GM23338 (cell line): ENCODE data around the gene ATP4B. TPM values are rescaled to one million over a fixed set of nuclear protein-coding genes. Genes with fewer than 3 reads are reported as not detected.

Source experiments
- ATAC-seq: fragments of 200-7000 bp; cut with Tn5 transposase; 3 replicates; pipeline ENCODE4 v1.9.1; 2020
- DNase-seq: peaks from one replicate; pipeline ENCODE4 v3.0.0-alpha.2; 2015; ENCODE audit warnings: low spot score
- H2AFZ ChIP-seq: fragments of 200-600 bp; sonication (generic); 2 replicates; pipeline ENCODE4 v1.8.0; 2016; ENCODE audit warnings: antibody characterized with exemption, mild to moderate bottlenecking, moderate library complexity
- H3F3A ChIP-seq: fragments of 200-600 bp; sonication (generic); replicated peaks from 2 replicates; pipeline ENCODE4 v1.8.0; 2017; ENCODE audit warnings: antibody characterized with exemption, mixed run types, low read depth
- H3K27ac ChIP-seq: fragments of 200-600 bp; sonication (generic); 2 replicates; pipeline ENCODE4 v1.6.1; 2016; ENCODE audit warnings: low read depth
- H3K27me3 ChIP-seq: fragments of 200-600 bp; sonication (generic); 2 replicates; pipeline ENCODE4 v1.8.0; 2016; ENCODE audit warnings: mild to moderate bottlenecking, mixed run types, moderate library complexity; ENCODE audit not compliant: insufficient read depth
- H3K36me3 ChIP-seq: fragments of 200-600 bp; sonication (generic); 2 replicates; pipeline ENCODE4 v1.8.0; 2016; ENCODE audit warnings: mild to moderate bottlenecking; ENCODE audit not compliant: insufficient read depth
- H3K4me1 ChIP-seq: fragments of 200-600 bp; sonication (generic); 2 replicates; pipeline ENCODE4 v1.8.0; 2016; ENCODE audit warnings: mild to moderate bottlenecking, moderate library complexity; ENCODE audit not compliant: insufficient read depth
- H3K4me2 ChIP-seq: fragments of 200-600 bp; sonication (generic); 2 replicates; pipeline ENCODE4 v1.7.1; 2017; ENCODE audit warnings: mixed run types
- H3K4me3 ChIP-seq: fragments of 200-600 bp; sonication (generic); 2 replicates; pipeline ENCODE4 v1.6.1; 2016; ENCODE audit warnings: mixed run types
- H3K79me2 ChIP-seq: fragments of 200-600 bp; sonication (generic); replicated peaks from 2 replicates; pipeline ENCODE4 v1.8.0; 2017; ENCODE audit warnings: mild to moderate bottlenecking; ENCODE audit not compliant: insufficient read depth
- H3K9me2 ChIP-seq: fragments of 200-600 bp; sonication (generic); 2 replicates; pipeline ENCODE4 v1.8.0; 2017; ENCODE audit not compliant: insufficient read depth
- H4K20me1 ChIP-seq: fragments of 200-600 bp; sonication (generic); replicated peaks from 2 replicates; pipeline ENCODE4 v1.8.0; 2017; ENCODE audit warnings: mild to moderate bottlenecking; ENCODE audit not compliant: insufficient read depth
- H3K27ac Mint-ChIP-seq: 2 replicates; pipeline ENCODE4 v1.8.0; 2020; ENCODE audit warnings: inconsistent platforms, mild to moderate bottlenecking, moderate library complexity, mixed read lengths
- H3K27me3 Mint-ChIP-seq: 3 replicates; pipeline ENCODE4 v1.8.0; 2022; ENCODE audit warnings: low read depth, mild to moderate bottlenecking, moderate library complexity, mixed read lengths, inconsistent platforms; ENCODE audit not compliant: insufficient read depth, poor library complexity
- H3K36me3 Mint-ChIP-seq: 3 replicates; pipeline ENCODE4 v1.8.0; 2021; ENCODE audit warnings: low read depth, mild to moderate bottlenecking, inconsistent platforms, moderate library complexity, mixed read lengths
- H3K4me1 Mint-ChIP-seq: 3 replicates; pipeline ENCODE4 v1.8.0; 2020; ENCODE audit warnings: mild to moderate bottlenecking, inconsistent platforms, mixed read lengths
- H3K4me3 Mint-ChIP-seq: 3 replicates; pipeline ENCODE4 v1.8.0; 2021; ENCODE audit warnings: moderate library complexity, mild to moderate bottlenecking, inconsistent platforms, mixed read lengths
- H3K9me3 Mint-ChIP-seq: 3 replicates; pipeline ENCODE4 v1.8.0; 2020; ENCODE audit warnings: moderate library complexity, mild to moderate bottlenecking, inconsistent platforms, mixed read lengths
- CREB1 ChIP-seq: fragments of 250-450 bp; sonication (Bioruptor Pico); IDR thresholded peaks from 2 replicates; pipeline ENCODE4 v1.5.0; 2020; ENCODE audit warnings: low read depth, mild to moderate bottlenecking, moderate library complexity
- EZH2 ChIP-seq: fragments of 200-600 bp; sonication (generic); IDR thresholded peaks from one replicate; pipeline ENCODE4 v1.8.0; 2017; ENCODE audit warnings: antibody characterized with exemption, mild to moderate bottlenecking, low read depth; ENCODE audit not compliant: unreplicated experiment
- EZH2phosphoT487 ChIP-seq: fragments of 200-600 bp; sonication (generic); IDR thresholded peaks from one replicate; pipeline ENCODE4 v1.8.1; 2018; ENCODE audit warnings: antibody characterized with exemption; ENCODE audit not compliant: unreplicated experiment
- JUNB ChIP-seq: IDR thresholded peaks from one replicate; pipeline ENCODE4 v1.6.1; 2016; ENCODE audit warnings: antibody characterized with exemption; ENCODE audit not compliant: unreplicated experiment
- NANOG ChIP-seq: IDR thresholded peaks from 2 replicates; pipeline ENCODE4 v1.6.1; 2016; ENCODE audit warnings: antibody characterized with exemption, borderline replicate concordance
- POLR2AphosphoS5 ChIP-seq: IDR thresholded peaks from 2 replicates; pipeline ENCODE4 v1.6.1; 2016; ENCODE audit warnings: antibody characterized with exemption, low read depth
- REST ChIP-seq: IDR thresholded peaks from one replicate; pipeline ENCODE4 v1.6.1; 2018; ENCODE audit warnings: antibody characterized with exemption; ENCODE audit not compliant: unreplicated experiment
- STAT1 ChIP-seq: IDR thresholded peaks from one replicate; pipeline ENCODE4 v1.6.1; 2016; ENCODE audit warnings: antibody characterized with exemption; ENCODE audit not compliant: unreplicated experiment
- ZNF114 ChIP-seq: fragments of 250-450 bp; sonication (Bioruptor Pico); IDR thresholded peaks from 2 replicates; pipeline ENCODE4 v1.5.0; 2020; ENCODE audit warnings: mild to moderate bottlenecking, moderate library complexity
- ZNF331 ChIP-seq: fragments of 250-450 bp; sonication (Bioruptor Pico); IDR thresholded peaks from 2 replicates; pipeline ENCODE4 v1.5.0; 2020; ENCODE audit warnings: low read depth, mild to moderate bottlenecking, moderate library complexity
- ZNF462 ChIP-seq: fragments of 250-450 bp; sonication (Bioruptor Pico); IDR thresholded peaks from 2 replicates; pipeline ENCODE4 v1.5.0; 2020; ENCODE audit warnings: mild to moderate bottlenecking, moderate library complexity
- polyA plus RNA-seq: library from polyadenylated mRNA; unstranded; fragments of >200 nt; fragmentation: Nextera tagmentation; extraction: Ambion mirVana; gene quantifications from 2 replicates; pipeline ENCODE4 v1.2.1, GENCODE V29; 2016
- total RNA-seq: library from RNA; depleted of rRNA; stranded (reverse); fragments of >200 nt; shearing (Covaris generic); gene quantifications from 2 replicates; pipeline ENCODE4 v1.2.3, GENCODE V29; 2014
- TF ChIP-seq, protein P1 (sequence below), 2 experiments: fragments of 200-600 bp in 1 of 2; sonication (generic) in 1 of 2; conservative IDR thresholded peaks; 2 replicates each; pipeline versions ENCODE4 v1.5.1 to v1.6.1; 2016 to 2017; ENCODE audit warnings: antibody characterized with exemption in 2 of 2, low read depth in 2 of 2, mild to moderate bottlenecking in 2 of 2, moderate library complexity in 1 of 2
- TF ChIP-seq, protein P2 (sequence below): IDR thresholded peaks from 2 replicates; pipeline ENCODE4 v1.6.1; 2016; ENCODE audit warnings: antibody characterized with exemption

The ATP4B gene
- total and polyA plus RNA-seq, 2 experiments from 2014 or later = not detected

DNA sequence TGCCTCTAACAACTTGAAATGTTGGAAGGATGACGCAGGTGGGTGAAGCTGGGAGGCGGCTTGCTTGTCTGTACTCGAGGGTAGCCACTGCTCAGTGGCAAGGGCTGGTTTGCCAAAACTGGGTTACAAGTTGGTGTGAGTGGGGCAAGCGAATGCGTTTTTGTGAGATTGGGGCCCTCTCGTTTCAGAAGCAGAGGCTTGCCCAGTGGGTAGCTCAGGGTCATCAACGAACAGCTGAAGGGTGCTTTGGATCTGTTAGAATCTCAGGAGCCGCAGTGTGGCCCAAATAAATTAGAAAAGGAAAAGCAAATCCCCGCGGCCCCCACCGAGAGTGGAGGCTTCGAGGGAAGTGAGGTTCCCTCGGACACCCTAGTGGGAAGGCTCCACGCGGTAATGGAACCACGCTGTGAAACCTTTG lies 7.3 kb downstream of the ATP4B start:
- H3K36me3 Mint-ChIP-seq = peaks cover 4% of the 10 kb centered on the region; the same call in 1 of the 3 replicates
- peaks cover 16% of the 10 kb centered on the region for H3K4me1 Mint-ChIP-seq
- Histone ChIP-seq H3K4me1 (no peaks in the 10 kb centered on the region), H3K27ac (no peak overlapping the region), H3K79me2 (no peaks in the 10 kb centered on the region), H3K9me2 (no peaks in the 10 kb centered on the region), H2AFZ (no peak overlapping the region), H3F3A (no peaks in the 10 kb centered on the region), H3K27me3 (no peaks in the 10 kb centered on the region), H3K36me3 (no peaks in the 10 kb centered on the region), H3K4me3 (no peak overlapping the region), H3K4me2 (no peak overlapping the region), H4K20me1 (no peaks in the 10 kb centered on the region)
- no peak overlapping the region for H3K4me3 Mint-ChIP-seq
- ATAC-seq (no peak), DNase-seq (no peak)
- TF ChIP-seq CREB1 (no peak), JUNB (no peak), NANOG (no peak), STAT1 (no peak), ZNF331 (CRISPR knock-in tag) (no peak), POLR2AphosphoS5 (no peak), ZNF462 (no peak), EZH2phosphoT487 (no peak), EZH2 (no peak), ZNF114 (CRISPR knock-in tag) (no peak), REST (no peak)
- TF ChIP-seq, protein P1, sequence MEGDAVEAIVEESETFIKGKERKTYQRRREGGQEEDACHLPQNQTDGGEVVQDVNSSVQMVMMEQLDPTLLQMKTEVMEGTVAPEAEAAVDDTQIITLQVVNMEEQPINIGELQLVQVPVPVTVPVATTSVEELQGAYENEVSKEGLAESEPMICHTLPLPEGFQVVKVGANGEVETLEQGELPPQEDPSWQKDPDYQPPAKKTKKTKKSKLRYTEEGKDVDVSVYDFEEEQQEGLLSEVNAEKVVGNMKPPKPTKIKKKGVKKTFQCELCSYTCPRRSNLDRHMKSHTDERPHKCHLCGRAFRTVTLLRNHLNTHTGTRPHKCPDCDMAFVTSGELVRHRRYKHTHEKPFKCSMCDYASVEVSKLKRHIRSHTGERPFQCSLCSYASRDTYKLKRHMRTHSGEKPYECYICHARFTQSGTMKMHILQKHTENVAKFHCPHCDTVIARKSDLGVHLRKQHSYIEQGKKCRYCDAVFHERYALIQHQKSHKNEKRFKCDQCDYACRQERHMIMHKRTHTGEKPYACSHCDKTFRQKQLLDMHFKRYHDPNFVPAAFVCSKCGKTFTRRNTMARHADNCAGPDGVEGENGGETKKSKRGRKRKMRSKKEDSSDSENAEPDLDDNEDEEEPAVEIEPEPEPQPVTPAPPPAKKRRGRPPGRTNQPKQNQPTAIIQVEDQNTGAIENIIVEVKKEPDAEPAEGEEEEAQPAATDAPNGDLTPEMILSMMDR (conservative IDR thresholded peaks at IDR 0.05; ENCODE audit: low read depth in 2 of 2) = no peak
- TF ChIP-seq, protein P2, sequence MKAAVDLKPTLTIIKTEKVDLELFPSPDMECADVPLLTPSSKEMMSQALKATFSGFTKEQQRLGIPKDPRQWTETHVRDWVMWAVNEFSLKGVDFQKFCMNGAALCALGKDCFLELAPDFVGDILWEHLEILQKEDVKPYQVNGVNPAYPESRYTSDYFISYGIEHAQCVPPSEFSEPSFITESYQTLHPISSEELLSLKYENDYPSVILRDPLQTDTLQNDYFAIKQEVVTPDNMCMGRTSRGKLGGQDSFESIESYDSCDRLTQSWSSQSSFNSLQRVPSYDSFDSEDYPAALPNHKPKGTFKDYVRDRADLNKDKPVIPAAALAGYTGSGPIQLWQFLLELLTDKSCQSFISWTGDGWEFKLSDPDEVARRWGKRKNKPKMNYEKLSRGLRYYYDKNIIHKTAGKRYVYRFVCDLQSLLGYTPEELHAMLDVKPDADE = no peak
- no peak overlapping the region for H3K27ac Mint-ChIP-seq
- H3K9me3 Mint-ChIP-seq = no peaks in the 10 kb centered on the region; the same call in 2 of the 3 replicates
- H3K27me3 Mint-ChIP-seq = peaks cover 13% of the 10 kb centered on the region
